Lower lobe of right lung (tissue), 2 donors: ENCODE measurements around the gene DPEP1. TPM values are rescaled to one million over a fixed set of nuclear protein-coding genes. Genes with fewer than 3 reads are reported as not detected.

Experiments used
- ATAC-seq, 2 donors: fragments of 200-7000 bp; cut with Tn5 transposase; one replicate each; pipeline ENCODE4 v1.9.1; 2020 to 2022; ENCODE audit warnings: mild to moderate bottlenecking in 2 of 2, moderate library complexity in 2 of 2
- DNase-seq: peaks from one replicate; pipeline ENCODE4 v3.0.0-alpha.2; 2020
- H3K27ac ChIP-seq: fragments of 200-600 bp; one replicate; pipeline ENCODE4 v1.8.0; 2022
- H3K27me3 ChIP-seq: fragments of 200-600 bp; one replicate; pipeline ENCODE4 v1.8.0; 2022; ENCODE audit warnings: low read depth
- H3K36me3 ChIP-seq: fragments of 200-600 bp; one replicate; pipeline ENCODE4 v1.8.0; 2022; ENCODE audit warnings: mild to moderate bottlenecking
- H3K4me1 ChIP-seq: fragments of 200-600 bp; one replicate; pipeline ENCODE4 v1.8.0; 2022
- H3K4me3 ChIP-seq: fragments of 200-600 bp; one replicate; pipeline ENCODE4 v1.8.0; 2022; ENCODE audit warnings: mild to moderate bottlenecking
- H3K9me3 ChIP-seq: fragments of 200-600 bp; one replicate; pipeline ENCODE4 v1.8.0; 2022
- intact Hi-C: fragments of 100-400 bp; cut with DNase I; formaldehyde crosslinking; loops from one replicate; pipeline ENCODE4 v1.11.0; 2022
- total RNA-seq: library from RNA; stranded (reverse); fragmentation: NEBNext Ultra II Directional; extraction: Animal tissue kit (Norgen Biotek cat#: 25700); gene quantifications from one replicate; pipeline ENCODE4 v1.2.1, GENCODE V29; 2021
- TF ChIP-seq, protein P1 (sequence below): fragments of 200-600 bp; IDR thresholded peaks from one replicate; pipeline ENCODE4 v1.8.0; 2022; ENCODE audit warnings: antibody characterized with exemption, mild to moderate bottlenecking
- donor health status: DM: no; HTN: yes; CAD: no; lungs with severe emphysema.

DPEP1 gene
- total RNA-seq, 1 donor from 2014 or later = 0.59 TPM

- ATAC-seq = no peak
- no peaks in the 10 kb centered on the region for H3K9me3 ChIP-seq
- DNase-seq = no peak
- TF ChIP-seq, protein P1, sequence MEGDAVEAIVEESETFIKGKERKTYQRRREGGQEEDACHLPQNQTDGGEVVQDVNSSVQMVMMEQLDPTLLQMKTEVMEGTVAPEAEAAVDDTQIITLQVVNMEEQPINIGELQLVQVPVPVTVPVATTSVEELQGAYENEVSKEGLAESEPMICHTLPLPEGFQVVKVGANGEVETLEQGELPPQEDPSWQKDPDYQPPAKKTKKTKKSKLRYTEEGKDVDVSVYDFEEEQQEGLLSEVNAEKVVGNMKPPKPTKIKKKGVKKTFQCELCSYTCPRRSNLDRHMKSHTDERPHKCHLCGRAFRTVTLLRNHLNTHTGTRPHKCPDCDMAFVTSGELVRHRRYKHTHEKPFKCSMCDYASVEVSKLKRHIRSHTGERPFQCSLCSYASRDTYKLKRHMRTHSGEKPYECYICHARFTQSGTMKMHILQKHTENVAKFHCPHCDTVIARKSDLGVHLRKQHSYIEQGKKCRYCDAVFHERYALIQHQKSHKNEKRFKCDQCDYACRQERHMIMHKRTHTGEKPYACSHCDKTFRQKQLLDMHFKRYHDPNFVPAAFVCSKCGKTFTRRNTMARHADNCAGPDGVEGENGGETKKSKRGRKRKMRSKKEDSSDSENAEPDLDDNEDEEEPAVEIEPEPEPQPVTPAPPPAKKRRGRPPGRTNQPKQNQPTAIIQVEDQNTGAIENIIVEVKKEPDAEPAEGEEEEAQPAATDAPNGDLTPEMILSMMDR = no peak
- H3K4me3 ChIP-seq = no peak overlapping the region
- no peaks in the 10 kb centered on the region for H3K27me3 ChIP-seq
- H3K27ac ChIP-seq = no peak overlapping the region
- H3K4me1 ChIP-seq = peaks cover 22% of the 10 kb centered on the region
- peaks cover 28% of the 10 kb centered on the region for H3K36me3 ChIP-seq
- intact Hi-C loops = no loop called here
These were observed 41.7 kb downstream of the DPEP1 start for GRCh38 chr16:89655062-89655643.

DNA sequence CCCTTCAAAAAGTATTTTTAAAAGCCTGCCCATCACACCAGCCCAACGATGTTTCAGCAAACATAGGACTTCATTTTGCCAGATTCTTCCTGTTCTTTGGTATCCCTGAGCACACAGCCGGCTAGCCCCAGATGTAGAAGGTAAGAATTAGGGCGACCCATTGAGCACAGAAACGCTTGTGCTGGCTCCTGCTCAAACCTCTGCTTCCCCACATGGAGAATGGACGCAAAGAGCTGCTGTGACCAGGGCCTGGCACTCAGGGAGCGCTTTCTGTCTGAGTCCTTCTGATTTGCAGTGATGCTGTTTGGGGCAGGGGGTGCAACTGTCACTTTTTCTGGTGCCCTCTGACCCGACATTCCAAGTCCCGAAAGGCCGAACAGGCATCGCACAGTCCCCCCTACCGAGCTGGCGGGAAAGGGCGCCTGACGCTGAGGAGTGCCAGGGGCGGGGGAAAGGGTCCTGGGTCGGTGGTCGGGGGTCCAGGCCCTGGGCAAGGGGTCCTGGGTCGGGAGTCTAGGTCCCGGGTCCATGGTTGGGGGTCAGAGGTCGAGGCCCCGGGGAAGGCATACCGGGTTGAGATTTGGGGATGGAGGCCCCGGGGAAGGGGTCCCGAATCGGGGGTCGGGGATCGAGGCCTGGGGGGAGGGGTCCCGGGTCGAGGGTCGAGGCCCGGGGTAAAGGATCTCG, 43.1 kb downstream of the DPEP1 start:
- peak overlapping the region; percentile 91 for H3K4me3 ChIP-seq
- TF ChIP-seq, protein P1 = no peak
- peaks cover 22% of the 10 kb centered on the region for H3K4me1 ChIP-seq
- H3K27me3 ChIP-seq = no peaks in the 10 kb centered on the region
- ATAC-seq = no peak
- H3K36me3 ChIP-seq = peaks cover 30% of the 10 kb centered on the region
- DNase-seq = peak; percentile 46
- peak overlapping the region; percentile 31 for H3K27ac ChIP-seq
- H3K9me3 ChIP-seq = no peaks in the 10 kb centered on the region
- intact Hi-C loops = no loop called here

- TF ChIP-seq, protein P1 = no peak
- intact Hi-C loops = no loop called here
- Histone ChIP-seq H3K36me3 (peaks cover 31% of the 10 kb centered on the region), H3K27ac (peak within 1 kb of the TSS; percentile 92), H3K27me3 (no peaks in the 10 kb centered on the region), H3K4me3 (peak within 1 kb of the TSS; percentile 91), H3K4me1 (peaks cover 22% of the 10 kb centered on the region), H3K9me3 (no peaks in the 10 kb centered on the region)
- ATAC-seq = peak; percentile 97 to 99
- peak; percentile 91 for DNase-seq
These were observed 44.2 kb downstream of the DPEP1 start, which contains the start of the genes CHMP1A and SPATA33 for GRCh38 chr16:89657442-89658220. TSS of gene CHMP1A (minus strand) at chr16:89657708. CDS start at chr16:89657588, 120 bp downstream. TSS of gene SPATA33 (plus strand) at chr16:89657836. CDS start at chr16:89657912, 76 bp downstream.

- ATAC-seq = peak; percentile 20 to 48
- TF ChIP-seq, protein P1 = no peak
- DNase-seq = peak; percentile 53
These were observed 44.9 kb downstream of the DPEP1 start for GRCh38 chr16:89658221-89658879.

GRCh38 chr16:89660146-89660545, 46.7 kb downstream of the DPEP1 start:
- no peak overlapping the region for H3K27ac ChIP-seq
- H3K9me3 ChIP-seq = no peaks in the 10 kb centered on the region
- DNase-seq (no peak), ATAC-seq (no peak)
- H3K36me3 ChIP-seq = peaks cover 28% of the 10 kb centered on the region
- no peaks in the 10 kb centered on the region for H3K27me3 ChIP-seq
- H3K4me1 ChIP-seq = peaks cover 22% of the 10 kb centered on the region
- TF ChIP-seq, protein P1 = no peak
- H3K4me3 ChIP-seq = no peak overlapping the region
- intact Hi-C loops = no loop called here

More at GRCh38 chr16:89658221-89658879, 44.9 kb downstream of the DPEP1 start:
- Histone ChIP-seq H3K27me3 (no peaks in the 10 kb centered on the region), H3K4me1 (peaks cover 22% of the 10 kb centered on the region), H3K27ac (peak overlapping the region; percentile 92), H3K36me3 (peaks cover 30% of the 10 kb centered on the region), H3K4me3 (peak overlapping the region; percentile 91), H3K9me3 (no peaks in the 10 kb centered on the region)
- intact Hi-C loops = no loop called here
